Measurements from ENCODE around the gene ZNF732.
"Not testable (repeated sequence)": the region's sequence is repeated elsewhere in the genome, so short reads cannot be mapped to it uniquely, and the experiment has no call there.

The ZNF732 gene

DNA sequence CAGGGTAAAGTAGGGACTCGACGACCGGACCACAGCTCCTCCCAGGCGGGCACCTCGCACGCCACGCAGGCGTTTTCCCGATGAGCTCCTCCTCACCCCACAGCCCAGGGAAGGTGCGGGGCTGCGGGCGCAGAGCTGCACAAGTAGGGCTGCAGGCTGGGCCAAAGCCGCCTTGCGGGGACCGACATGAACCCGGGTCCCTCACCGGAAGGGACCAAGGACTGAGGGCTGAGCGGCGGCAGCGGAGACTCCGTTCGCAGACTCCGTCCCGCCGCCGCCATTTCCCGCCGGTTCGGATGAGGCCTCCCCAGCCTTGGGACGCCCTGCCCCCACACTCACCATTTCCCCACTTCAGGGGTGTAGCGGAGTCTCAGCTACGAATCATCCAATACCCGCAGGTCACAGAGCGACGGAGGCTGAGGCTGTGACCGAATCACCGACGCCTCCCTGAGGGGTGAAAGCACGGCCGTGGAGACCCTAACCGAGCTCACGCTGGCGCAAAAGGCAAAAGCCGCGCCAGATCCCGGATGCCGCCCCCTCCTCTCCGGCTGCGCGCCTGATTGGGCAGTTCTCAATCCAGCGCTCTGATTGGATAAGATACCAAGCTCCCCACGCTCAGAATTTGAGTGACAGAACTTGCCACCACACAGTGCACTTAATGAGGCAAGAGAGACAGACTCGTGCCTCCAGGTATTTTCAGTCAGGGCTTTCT, at the start of gene ZNF732:
ZNF732 (minus strand) TSS at position 506 of the 712 bp plus-strand sequence; CDS start at position 342, 164 bp downstream.
- DNase-seq, result no peak

DNA sequence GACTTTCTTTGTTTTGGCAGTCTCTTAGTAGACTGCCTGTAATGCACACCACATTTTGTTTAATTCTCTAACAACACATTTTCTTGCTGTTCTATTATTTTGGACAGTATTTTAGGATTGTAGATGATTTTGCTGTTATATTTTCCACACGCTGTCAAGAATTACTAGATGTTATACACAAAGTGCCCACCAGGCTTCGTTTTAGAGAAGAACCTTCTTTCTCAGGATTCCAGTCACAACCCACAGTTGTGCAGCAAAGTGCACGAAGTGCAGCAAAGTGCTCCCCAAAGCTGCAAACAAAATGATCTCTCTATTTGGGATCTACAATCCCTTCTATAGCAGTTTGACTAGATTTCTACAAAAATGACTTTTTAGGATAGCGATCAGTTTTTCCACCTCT, 34.7 kb upstream of the ZNF732 start:
- no peak for DNase-seq

DNA sequence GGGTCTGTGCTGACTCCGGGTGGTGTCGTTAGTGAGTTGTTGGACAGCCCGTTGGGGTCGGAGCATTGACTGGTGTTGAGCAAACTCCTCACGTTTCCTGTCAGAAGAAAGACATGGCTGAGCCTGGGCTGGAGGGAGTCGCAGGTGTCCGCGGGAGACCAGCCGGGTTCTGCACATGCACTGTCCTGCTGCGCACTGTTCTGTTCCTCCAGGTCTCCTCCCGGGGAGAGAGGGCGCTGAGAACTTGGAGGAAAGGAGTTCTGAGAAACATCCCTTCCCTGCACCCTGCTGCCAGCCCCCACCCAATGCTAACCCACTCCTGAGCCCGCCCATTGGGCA, 33.5 kb upstream of the ZNF732 start:
- DNase-seq, result no peak

DNA sequence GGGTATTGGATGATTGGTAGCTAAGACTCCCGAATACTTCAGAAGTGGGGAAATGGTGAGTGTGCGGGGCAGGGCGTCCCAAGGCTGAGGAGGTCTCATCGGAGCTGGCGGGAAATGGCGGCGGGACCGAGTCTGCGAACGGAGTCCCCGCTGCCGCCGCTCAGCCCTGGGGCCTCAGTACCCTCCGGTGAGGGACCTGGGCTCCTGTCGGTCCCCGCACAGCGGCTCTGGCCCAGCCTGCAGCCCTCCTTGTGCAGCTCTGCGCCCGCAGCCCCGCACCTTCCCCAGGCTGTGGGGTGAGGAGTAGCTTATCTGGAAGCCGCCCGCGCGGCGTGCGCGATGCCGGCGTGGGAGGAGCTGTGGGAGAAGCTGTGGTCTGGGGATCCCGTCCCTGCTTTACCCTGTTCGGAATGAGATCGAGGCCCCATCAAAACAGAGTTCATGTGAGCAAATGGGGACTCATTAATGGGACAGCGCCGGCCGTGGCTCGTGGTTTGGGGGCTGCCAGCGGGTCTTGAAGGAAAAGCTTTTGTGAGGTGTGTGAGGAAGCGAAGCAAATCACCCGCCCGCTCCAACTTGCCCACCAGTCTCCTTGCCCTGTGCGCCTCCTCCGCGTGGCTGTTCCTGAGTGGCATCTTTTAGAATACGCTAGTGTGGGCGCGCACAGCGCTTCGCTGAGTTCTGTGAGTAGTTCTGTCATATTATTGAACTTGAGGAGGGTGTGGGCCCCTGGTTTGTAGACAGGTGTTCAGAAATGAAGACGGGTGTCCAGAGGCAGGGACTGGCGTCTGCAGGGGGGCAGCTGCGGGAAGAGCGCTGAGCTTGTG, 32.9 kb upstream of the ZNF732 start:
- peak; percentile 51 for DNase-seq

DNA sequence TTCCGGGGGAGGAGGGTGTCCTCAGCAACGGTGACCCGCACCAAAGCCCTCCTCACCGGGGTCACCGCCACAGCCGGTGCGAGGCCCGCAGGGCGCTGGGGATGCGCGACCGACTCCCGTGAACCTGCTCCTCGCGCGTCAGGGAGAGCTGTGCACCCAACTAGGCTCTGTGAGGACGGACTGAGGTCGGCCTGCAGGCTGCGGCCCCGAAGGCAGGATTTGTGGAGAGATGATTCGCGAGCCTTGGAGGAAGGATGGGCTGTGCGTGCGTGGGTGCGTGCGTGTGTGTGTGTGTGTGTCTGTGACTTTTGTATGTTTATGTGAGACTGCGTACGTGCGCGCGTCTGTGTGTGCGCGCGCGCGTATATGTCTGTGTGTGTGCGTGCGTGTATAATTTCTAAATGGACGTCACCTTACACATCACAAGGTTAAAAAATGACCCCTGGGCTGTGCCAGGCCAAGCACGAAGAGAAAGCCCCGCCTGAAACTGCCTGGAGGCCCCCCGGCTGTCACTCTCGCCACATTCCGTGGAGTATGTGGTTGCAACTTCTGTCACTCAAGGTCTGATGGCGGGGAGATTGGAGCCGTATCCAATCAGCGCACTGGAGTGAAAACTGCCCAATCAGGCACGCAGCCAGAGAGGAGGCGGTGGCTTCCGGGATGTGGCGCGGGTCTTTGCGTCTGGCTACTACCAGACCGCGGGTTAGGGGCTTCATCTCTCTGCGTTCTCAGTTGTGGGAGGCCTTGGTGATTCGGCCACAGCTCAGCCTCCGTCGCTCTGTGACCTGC, 32.1 kb upstream of the ZNF732 start, which contains the start of gene ZNF141:
ZNF141 (plus strand) TSS at position 672 of the 789 bp plus-strand sequence. CDS start 170 bp downstream, outside the sequence.
- peak; percentile 94 for DNase-seq

DNA sequence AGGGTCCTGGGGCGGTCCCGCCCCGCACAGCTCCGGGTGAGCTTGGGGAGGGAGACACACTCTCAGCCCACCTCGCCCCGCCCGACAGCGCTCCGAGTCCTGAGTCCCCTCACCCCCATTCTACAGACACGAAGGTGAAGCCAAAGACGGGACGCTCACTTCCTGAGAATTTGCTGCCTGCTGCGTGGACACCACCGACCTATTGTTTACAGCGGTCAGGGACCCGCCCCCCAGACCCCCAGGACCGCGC, 31.5 kb upstream of the ZNF732 start:
- DNase-seq, result no peak

DNA sequence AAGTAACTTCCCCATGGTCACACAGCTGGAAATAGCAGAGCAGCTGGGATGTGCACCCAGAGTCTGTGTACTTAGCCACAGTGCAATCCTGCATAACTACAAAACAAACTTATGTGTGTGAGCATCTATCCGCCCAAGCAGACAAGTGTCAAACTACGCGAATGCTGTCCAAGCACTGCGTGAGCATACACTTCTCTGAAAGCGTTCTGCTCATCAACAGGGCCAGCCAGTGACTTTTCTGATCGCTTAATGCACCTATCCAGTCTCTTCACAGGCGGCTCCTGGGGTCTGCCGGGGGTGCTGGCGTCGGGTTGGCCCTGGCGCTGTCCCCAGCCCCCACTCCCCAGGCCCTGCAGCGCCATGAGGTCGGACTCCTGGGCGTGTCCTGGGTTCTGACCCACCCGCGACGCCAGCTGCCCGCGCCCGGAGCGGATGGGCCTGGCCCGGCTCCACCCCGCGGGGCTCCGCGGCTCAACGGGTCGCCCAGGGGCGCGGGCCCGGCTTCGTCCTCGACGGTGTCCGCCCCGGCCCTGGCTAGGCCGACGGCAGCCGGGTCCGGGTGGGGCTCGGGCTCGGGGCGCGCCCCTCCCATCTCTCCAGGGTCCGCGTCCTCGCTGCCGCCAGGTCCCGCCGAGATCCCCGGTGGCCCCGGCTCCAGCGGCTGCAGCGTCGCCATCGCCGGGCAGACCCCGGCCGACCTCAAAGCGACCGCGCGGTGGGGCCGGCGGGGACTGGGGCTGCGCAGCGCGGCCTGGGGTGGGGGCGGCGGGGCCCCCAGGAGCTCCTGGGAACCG, 31.0 kb upstream of the ZNF732 start:
- no peak for DNase-seq

DNA sequence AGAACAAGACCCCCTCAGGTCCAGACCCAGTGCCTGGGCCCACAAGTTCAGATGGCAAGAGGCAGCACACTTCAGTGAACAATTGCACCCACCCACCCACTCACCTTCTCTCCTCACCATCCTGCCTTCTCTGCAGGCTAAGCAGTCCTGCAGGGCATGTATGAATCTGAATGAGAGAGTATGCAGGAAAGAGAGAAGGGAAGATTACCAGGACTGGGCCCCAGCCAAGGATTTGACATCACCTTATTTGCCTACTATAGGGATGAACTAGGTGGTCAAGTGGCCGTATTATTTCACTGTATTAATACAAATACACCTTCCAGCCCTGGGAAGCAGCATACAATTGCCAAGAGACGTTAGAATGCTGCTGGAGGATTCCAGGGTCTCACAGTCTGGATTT, 30.2 kb upstream of the ZNF732 start:
- no peak for DNase-seq

DNA sequence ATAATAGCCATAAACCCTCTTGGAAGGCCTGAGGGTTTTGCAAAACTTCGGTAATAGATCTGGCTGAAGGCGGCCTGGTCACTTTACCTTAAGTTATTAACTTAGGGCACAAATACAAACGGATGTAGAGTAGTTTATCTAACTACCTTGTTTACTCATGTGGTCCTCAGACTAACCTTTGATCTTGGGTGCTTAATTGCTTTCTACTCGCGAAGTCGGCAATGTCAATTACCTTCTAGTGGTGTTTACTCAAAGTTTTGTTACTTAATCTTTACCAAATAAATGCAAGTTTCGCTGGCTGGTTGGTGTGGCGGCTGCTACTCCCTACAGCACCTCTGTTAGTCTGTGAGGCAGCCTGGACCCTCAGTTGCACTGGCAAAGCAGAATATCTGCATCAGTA, 23.5 kb upstream of the ZNF732 start:
- DNase-seq, result no peak

DNA sequence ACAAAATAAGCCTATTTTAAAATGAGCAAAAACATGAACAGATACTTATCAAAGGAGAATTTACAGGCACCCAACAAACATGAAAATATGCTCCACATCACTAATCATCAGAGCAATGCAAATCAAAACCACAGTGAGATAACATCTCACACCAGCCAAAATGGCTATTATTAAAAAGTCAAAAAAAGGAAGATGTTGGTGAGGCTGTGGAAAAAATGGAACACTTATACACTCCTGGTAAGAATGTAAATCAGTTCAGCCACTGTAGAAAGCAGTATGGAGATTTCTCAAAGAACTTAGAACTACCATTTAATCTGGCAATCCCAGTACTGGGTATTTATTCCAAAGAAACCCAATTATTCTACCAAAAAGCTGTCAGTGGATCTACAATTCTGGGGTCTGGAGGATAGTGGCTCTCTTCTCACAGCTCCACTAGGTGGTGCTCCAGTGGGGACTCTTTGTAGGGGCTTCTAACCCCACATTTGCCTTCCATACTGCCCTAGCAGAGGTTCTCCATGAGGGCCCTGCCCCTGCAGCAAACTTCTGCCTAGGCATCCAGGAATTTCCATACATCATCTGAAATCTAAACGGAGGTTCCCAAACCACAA, 9.1 kb upstream of the ZNF732 start:
- no peak for DNase-seq

DNA sequence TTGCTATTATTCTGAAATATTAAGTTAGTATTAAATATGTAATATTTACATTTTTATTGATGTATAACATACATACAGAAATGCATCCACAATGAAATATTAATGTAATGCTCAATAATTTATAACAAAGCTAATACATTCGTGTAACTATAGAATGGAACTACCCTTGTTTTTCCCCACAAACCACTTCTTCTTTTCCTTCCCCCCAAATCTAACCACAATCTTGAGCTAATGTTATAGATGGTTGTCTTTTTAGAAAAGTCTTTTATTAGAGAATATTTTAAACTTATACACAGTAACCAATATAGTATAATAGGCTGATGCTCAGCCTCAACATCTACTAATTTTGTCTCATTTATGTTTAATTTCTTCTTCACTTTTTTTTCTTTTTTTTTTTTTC, 4.5 kb upstream of the ZNF732 start:
- DNase-seq, result no peak

DNA sequence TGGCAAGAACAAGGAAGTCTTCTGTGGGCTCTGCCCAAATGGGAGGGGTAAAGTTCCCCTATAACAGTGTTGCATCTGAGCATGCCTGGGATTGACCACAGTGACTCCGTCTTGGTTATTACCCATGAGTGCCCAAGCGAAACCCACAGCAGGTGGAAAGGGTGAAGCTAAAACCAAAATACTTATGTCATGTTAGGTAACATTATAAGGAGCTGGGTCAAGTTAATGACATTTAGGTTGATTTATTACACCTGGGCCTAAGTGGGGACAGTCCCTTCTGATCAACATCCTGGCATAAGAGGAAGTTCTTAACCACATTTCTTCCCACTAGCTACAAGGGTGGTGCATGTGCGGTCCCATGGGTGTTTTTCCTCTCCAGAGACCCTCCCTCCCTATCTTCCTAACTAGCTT, 1.3 kb upstream of the ZNF732 start:
- no peak for DNase-seq

DNA sequence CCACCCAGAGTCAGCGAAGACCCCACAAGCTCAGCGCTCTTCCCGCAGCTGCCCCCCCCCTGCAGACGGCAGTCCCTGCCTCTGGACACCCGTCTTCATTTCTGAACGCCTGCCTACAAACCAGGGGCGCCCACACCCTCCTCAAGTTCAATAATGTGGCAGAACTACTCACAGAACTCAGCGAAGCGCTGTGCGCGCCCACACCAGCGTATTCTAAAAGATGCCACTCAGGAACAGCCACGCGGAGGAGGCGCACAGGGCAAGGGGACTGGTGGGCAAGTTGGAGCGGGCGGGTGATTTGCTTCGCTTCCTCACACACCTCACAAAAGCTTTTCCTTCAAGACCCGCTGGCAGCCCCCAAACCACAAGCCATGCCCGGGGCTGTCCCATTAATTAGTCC, 758 bp downstream of the ZNF732 start:
- DNase-seq, result not testable (repeated sequence)

DNA sequence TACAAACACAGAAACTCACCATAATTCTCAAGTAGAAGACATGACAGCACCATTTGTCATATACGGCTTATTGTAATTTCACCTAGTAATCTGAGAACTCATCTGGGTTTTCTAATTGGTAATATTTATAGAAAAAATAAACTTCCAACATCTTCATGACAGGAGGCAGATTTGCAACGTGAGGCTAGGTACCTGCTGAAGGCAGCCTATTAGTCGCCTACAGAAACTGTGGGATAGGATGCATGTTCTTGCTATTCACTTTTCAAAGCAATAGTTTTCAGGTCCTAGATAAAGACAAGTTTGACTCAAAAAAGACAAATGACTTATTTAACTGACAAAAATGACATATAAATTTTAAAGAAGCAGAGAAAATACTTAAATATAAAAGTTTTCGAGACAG, 2.9 kb downstream of the ZNF732 start:
- DNase-seq, result no peak

DNA sequence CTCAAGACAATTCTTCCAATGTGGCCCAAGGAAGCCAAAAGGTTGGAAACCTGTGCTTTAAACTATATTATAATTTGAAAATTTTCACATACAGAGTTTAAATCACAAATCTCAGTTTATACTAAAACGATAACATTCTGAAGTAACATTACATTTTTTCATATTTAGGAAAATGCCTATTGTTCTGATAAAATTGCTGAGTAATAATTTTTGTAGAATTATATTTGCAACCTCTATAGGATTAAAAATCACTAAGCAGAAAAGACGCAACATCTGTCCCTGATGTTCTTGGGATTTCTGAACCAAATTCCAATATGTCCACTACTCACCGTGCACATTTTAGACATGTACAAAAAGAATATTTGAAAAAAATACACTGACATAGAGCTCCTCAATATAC, 10.5 kb downstream of the ZNF732 start:
- no peak for DNase-seq

DNA sequence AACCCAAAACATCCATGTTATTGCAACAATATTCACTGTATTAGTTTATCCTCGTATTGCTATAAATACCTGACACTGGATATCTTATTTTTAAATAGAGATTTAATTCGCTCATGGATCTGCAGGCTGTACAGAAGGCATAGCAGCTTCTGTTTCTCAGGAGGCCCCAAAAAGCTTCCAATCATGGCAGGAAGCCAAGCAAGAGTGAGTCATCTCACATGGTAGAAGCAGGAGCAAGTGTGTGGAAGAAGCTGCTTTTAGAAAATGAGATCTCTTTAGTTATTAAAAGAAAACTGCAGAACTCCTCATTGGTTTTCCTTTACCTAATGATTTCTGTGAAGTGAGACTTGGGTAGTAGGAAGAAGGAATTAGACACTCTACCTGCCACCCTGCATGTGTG, 16.4 kb downstream of the ZNF732 start:
- DNase-seq, result no peak

DNA sequence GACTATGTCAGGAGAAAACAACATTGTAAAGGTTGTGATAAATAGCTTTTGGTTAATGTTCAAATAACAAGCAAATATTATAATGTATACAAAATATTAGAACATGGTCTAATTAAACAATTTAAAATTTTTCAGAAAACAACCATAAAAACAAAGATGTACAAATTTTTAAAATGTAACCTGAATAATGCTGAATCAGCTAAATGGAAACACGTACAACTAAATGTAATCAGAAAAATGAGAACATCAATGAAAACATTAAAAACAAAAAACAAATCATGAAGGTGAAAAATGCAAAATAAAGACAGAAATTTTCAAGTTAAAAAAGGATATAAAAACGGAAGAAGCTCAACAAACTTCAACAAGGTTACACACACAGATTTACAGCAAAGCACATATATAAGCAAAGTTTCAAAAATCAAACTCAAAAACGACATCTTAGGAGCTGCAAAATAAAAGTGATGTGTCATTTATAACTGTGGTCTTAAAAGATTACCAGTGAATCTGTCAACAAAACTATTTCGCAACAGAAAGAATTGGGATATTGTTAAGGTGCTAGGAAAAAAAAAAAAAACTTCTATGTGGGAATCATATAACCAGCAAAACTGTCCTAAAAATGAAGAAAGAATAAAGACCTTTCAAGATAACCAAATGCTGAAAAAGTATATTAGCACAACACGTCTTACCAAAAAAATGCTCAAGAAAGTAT, 31.8 kb downstream of the ZNF732 start:
- DNase-seq, result no peak

DNA sequence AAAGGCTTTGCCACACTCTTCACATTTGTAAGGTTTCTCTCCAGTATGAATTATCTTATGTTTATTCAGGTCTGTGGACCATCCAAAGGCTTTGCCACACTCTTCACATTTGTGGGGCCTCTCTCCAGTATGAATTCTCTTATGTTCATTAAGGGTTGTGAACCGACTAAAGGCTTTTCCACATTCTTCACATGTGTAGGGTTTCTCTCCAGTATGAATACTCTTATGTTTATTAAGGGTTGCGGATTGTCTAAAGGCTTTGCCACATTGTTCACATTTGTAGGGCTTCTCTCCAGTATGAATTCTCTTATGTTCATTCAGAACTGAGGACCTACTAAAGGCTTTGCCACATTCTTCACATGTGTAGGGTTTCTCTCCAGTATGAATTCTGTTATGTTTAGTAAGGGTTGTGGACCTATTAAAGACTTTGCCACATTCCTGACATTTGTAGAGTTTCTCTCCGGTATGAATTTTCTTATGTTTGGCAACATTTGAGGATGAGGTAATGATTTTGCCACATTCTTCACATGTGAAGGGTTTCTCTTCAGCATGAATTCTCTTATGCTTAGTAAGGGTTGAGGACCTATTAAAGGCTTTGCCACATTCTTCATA, 33.7 kb downstream of the ZNF732 start:
- DNase-seq, result no peak

DNA sequence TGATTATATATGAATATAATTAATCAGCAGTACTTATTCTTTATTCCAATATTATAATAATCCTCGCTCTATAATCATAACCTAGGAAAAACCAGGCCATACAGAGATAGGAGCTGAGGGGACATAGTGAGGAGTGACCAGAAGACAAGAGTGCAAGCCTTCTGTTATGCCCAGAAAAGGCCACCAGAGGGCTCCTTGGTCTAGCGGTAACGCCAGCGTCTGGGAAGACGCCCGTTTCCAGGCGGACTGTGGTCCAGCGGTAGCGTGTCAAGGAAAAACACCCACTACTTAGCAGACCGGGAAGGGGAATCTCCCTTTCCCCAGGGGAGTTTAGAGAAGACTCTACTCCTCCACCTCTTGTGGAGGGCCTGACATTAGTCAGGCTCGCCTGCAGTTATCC, 46.0 kb downstream of the ZNF732 start:
- DNase-seq, result not testable (repeated sequence)

DNA sequence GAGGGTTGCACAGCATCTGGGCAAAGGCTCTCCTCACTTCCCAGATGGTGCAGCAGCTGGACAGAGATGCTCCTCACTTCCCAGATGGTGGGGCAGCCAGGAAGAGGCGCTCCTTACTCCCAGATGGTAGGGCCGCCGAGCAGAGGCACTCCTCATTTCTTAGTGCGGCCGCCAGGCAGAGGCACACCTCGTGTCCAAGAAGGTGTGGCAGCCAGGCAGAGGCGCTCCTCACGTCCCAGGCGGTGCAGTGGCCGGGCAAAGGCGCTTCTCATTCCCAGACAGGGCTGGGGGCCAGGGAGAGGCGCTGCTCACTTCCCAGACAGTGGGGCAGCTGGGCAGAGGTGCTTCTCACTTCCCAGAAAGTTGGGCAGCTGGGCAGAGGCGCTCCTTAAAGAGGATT, 48.8 kb downstream of the ZNF732 start:
- no peak for DNase-seq

DNA sequence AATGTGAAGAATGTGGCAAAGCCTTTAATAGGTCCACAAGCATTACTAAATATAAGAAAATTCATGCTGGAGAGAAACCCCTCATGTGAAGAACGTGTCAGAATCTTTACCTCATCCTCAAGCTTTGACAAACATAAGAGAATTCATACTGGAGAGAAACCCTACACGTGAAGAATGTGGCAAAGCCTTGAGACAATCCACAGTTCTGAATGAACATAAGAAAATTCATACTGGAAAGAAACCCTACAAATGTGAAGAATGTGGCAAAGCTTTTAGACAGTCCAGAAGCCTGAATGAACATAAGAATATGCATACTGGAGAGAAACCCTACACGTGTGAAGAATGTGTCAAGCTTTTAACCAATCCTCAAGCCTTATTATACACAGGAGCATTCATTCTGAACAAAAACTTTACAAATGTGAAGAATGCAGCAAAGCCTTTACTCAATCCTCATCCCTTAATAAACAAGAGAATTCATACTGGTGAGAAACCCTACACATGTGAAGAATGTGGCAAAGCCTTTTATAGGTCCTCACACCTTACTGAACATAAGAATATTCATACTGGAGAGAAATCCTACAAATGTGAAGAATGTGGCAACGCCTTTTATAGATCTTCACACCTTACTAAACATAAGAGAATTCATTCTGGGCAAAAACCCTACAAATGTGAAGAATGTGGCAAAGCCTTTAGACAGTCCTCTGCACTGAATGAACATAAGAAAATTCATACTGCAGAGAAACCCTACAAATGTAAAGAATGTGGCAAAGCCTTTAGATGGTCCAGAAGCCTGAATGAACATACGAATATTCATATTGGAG, 51.1 kb downstream of the ZNF732 start:
- no peak for DNase-seq
